Astrocyte of the cerebellum (primary cell): Measurements from ENCODE around the gene TRMT1L.
A peak's percentile ranks its signal among the peaks of the same experiment; 100 is the strongest.
"Not testable (repeated sequence)": the region's sequence is repeated elsewhere in the genome, so short reads cannot be mapped to it uniquely, and the experiment has no call there.

ENCODE experiments used
- DNase-seq: peaks from one replicate; pipeline ENCODE4 v3.0.0-alpha.2; 2011; ENCODE audit warnings: low read depth
- H3K4me3 ChIP-seq: 2 replicates; pipeline ENCODE4 v1.5.1; 2011; ENCODE audit warnings: mild to moderate bottlenecking, low read depth, low read length, moderate library complexity
- in situ Hi-C: cut with HindIII; loops from 2 replicates; pipeline ENCODE4 v1.10.0; 2017; ENCODE audit warnings: low sequenced_read_pairs
- TF ChIP-seq, protein P1 (sequence below): IDR thresholded peaks from 2 replicates; pipeline ENCODE4 v1.5.1; 2012; ENCODE audit warnings: low read length, low read depth, moderate library complexity, mild to moderate bottlenecking; ENCODE audit errors: missing control alignments

TRMT1L gene

GRCh38 chr1:185156854-185157598, at the start of gene TRMT1L, which contains the start of gene SWT1:
Gene TRMT1L, minus strand, starts transcription at chr1:185156953. Its CDS starts 241 bp downstream, at chr1:185156712.
Gene SWT1, plus strand, starts transcription at chr1:185157167. Its CDS starts 3,675 bp downstream, at chr1:185160842.
- peak within 1 kb of the TSS; percentile 85 for H3K4me3 ChIP-seq
- TF ChIP-seq, protein P1, sequence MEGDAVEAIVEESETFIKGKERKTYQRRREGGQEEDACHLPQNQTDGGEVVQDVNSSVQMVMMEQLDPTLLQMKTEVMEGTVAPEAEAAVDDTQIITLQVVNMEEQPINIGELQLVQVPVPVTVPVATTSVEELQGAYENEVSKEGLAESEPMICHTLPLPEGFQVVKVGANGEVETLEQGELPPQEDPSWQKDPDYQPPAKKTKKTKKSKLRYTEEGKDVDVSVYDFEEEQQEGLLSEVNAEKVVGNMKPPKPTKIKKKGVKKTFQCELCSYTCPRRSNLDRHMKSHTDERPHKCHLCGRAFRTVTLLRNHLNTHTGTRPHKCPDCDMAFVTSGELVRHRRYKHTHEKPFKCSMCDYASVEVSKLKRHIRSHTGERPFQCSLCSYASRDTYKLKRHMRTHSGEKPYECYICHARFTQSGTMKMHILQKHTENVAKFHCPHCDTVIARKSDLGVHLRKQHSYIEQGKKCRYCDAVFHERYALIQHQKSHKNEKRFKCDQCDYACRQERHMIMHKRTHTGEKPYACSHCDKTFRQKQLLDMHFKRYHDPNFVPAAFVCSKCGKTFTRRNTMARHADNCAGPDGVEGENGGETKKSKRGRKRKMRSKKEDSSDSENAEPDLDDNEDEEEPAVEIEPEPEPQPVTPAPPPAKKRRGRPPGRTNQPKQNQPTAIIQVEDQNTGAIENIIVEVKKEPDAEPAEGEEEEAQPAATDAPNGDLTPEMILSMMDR = no peak
- peak; percentile 98 for DNase-seq
- in situ Hi-C loops = loop anchor here (25.0 kb wide), 1 partner anchor 530 kb away; no protein-coding TSS in a partner anchor

GRCh38 chr1:185200889-185201288, 44.1 kb upstream of the TRMT1L start:
- no peak for DNase-seq
- in situ Hi-C loops = no loop called here
- TF ChIP-seq, protein P1 = no peak
- no peak overlapping the region for H3K4me3 ChIP-seq

- DNase-seq, H3K4me3 ChIP-seq, in situ Hi-C loops: not testable (repeated sequence)
Measured at GRCh38 chr1:185198712-185199111, 42.0 kb upstream of the TRMT1L start.

DNA sequence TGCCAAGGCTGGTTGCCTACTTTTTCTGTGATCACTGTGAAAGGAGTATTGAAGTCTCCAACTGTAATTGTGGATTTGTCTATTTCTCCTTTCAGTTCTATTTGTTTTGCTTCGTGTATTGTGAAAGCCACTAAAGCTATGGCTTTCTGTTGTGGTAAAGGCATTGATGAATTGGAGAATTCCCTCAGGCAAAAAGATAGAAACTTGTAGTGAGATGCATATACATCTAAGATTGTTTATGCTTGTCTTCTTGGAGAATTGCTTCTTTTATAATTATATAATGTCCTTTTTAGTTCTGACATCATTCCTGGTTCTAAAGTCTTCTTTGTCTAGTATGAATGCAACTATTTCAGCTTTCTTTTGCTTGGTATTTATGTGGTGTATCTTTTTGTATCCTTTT, 37.0 kb upstream of the TRMT1L start:
- no peak overlapping the region for H3K4me3 ChIP-seq
- in situ Hi-C loops = no loop called here
- no peak for DNase-seq
- TF ChIP-seq, protein P1 = no peak

DNA sequence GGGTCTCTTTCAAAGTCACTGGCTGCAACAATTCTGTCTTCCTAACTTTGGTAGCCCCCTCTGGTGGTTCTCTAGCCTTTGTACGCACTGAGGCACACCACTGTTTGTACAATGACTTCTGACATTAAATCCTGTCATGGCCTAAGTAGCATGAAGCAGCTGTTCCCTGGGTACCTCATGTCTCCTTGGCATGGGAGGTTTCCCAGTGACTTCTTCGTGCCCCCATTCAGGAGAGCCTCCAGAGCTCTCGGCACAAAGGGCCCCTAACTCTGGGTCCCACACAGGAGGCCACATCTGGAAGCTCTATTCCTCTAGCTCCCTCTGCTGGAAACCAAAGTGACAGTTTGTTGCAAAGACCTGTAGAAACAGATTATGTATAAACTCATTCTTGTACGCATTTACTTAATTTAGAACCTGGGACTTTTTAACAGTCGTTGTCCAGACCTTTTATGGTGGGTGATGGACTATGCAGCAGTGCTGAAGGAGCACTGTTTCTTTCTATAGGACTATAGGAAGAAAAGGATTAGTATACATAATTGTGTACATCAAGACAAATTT, 13.6 kb upstream of the TRMT1L start:
- H3K4me3 ChIP-seq = no peak overlapping the region
- TF ChIP-seq, protein P1 = peak; percentile 79
- in situ Hi-C loops = loop anchor here (25.0 kb wide), 1 partner anchor 517 kb away; no protein-coding TSS in a partner anchor
- DNase-seq = peak; percentile 34

GRCh38 chr1:185166106-185166505, 9.4 kb upstream of the TRMT1L start:
- in situ Hi-C loops = loop anchor here (25.0 kb wide), 1 partner anchor 521 kb away; no protein-coding TSS in a partner anchor
- no peak overlapping the region for H3K4me3 ChIP-seq
- DNase-seq = no peak

More at GRCh38 chr1:185166106-185166505, 9.4 kb upstream of the TRMT1L start:
- TF ChIP-seq, protein P1 = no peak
